Breast epithelium (tissue), 4 donors: ENCODE measurements around the gene DAPK1. TPM values are rescaled to one million over a fixed set of nuclear protein-coding genes. Genes with fewer than 3 reads are reported as not detected.
A peak's percentile ranks its signal among the peaks of the same experiment; 100 is the strongest.

ENCODE experiments used
- DNase-seq, 2 donors: peaks; one replicate each; pipeline ENCODE4 v3.0.0-alpha.2; 2019; ENCODE audit warnings: low spot score in 2 of 2
- H3K27ac ChIP-seq, 2 donors: fragments of 200-600 bp; sonication (generic) in 1 of 2; one replicate each; pipeline ENCODE4 v1.5.1; 2016 to 2019; ENCODE audit warnings: mild to moderate bottlenecking in 1 of 2
- H3K27me3 ChIP-seq, 2 donors: fragments of 200-600 bp; sonication (generic) in 1 of 2; one replicate each; pipeline versions ENCODE4 v1.5.1 to v1.6.0; 2017 to 2019; ENCODE audit warnings: control low read depth in 1 of 2, mild to moderate bottlenecking in 1 of 2
- H3K36me3 ChIP-seq: fragments of 200-600 bp; one replicate; pipeline ENCODE4 v1.5.1; 2019
- H3K4me1 ChIP-seq, 2 donors: fragments of 200-600 bp; sonication (generic); one replicate each; pipeline ENCODE4 v1.5.1; 2016 to 2019; ENCODE audit warnings: control low read depth in 1 of 2
- H3K4me3 ChIP-seq, 3 donors: fragments of 200-600 bp; sonication (generic); 1 replicate in 2 of 3; 2 replicates in 1 of 3; pipeline ENCODE4 v1.5.1; 2016 to 2019; ENCODE audit warnings: mild to moderate bottlenecking in 3 of 3, moderate library complexity in 2 of 3
- H3K9me3 ChIP-seq, 2 donors: fragments of 200-600 bp; sonication (generic) in 1 of 2; one replicate each; pipeline ENCODE4 v1.5.1; 2016 to 2019; ENCODE audit warnings: control low read depth in 1 of 2
- POLR2A ChIP-seq: fragments of 450-650 bp; IDR thresholded peaks from one replicate; pipeline ENCODE4 v1.6.1; 2016; ENCODE audit warnings: antibody characterized with exemption, mild to moderate bottlenecking, moderate library complexity
- POLR2AphosphoS5 ChIP-seq, 3 donors: sonication (generic); formaldehyde crosslinking; IDR thresholded peaks; one replicate each; pipeline ENCODE4 v1.6.1; 2017; ENCODE audit warnings: antibody characterized with exemption in 3 of 3
- intact Hi-C: fragments of 100-400 bp; cut with DNase I; formaldehyde crosslinking; loops from one replicate; pipeline ENCODE4 v1.15.1; 2023; ENCODE audit warnings: low total_unique reads
- total RNA-seq, 3 donors: library from RNA; depleted of rRNA; stranded (reverse); fragments of >200 nt; gene quantifications; one replicate each; pipeline ENCODE4 v1.1.0, GENCODE V29; 2016
- TF ChIP-seq, protein P1 (sequence below), 3 donors: fragments of 450-650 bp; IDR thresholded peaks; one replicate each; pipeline ENCODE4 v1.5.1; 2016 to 2017; ENCODE audit warnings: antibody characterized with exemption in 3 of 3, mild to moderate bottlenecking in 3 of 3, moderate library complexity in 3 of 3

Gene DAPK1
- total RNA-seq, 3 donors from 2014 or later = 14.7 to 42.6 (median 34.5) TPM

GRCh38 chr9:87725900-87726709 is 228.4 kb downstream of the DAPK1 start, which contains the start of gene CTSL:
TSS of gene CTSL (plus strand) at chr9:87726119. CDS start at chr9:87727604, 1,485 bp downstream.
- TF ChIP-seq POLR2AphosphoS5 (IDR thresholded peaks at IDR 0.05) = peak; percentile 41 to 80 (median 51)
- TF ChIP-seq, protein P1, sequence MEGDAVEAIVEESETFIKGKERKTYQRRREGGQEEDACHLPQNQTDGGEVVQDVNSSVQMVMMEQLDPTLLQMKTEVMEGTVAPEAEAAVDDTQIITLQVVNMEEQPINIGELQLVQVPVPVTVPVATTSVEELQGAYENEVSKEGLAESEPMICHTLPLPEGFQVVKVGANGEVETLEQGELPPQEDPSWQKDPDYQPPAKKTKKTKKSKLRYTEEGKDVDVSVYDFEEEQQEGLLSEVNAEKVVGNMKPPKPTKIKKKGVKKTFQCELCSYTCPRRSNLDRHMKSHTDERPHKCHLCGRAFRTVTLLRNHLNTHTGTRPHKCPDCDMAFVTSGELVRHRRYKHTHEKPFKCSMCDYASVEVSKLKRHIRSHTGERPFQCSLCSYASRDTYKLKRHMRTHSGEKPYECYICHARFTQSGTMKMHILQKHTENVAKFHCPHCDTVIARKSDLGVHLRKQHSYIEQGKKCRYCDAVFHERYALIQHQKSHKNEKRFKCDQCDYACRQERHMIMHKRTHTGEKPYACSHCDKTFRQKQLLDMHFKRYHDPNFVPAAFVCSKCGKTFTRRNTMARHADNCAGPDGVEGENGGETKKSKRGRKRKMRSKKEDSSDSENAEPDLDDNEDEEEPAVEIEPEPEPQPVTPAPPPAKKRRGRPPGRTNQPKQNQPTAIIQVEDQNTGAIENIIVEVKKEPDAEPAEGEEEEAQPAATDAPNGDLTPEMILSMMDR (IDR thresholded peaks at IDR 0.05) = no peak
- peak; percentile 59 for TF ChIP-seq POLR2A
- intact Hi-C loops = no loop called here
- Histone ChIP-seq H3K4me3 (peak within 1 kb of the TSS; percentile 69 to 85 (median 70)), H3K36me3 (no peaks in the 10 kb centered on the region), H3K27me3 (no peaks in the 10 kb centered on the region), H3K4me1 (no peaks in the 10 kb centered on the region), H3K9me3 (no peaks in the 10 kb centered on the region), H3K27ac (peak within 1 kb of the TSS; percentile 88 to 94)
- peak; percentile 82 to 83 for DNase-seq

- Histone ChIP-seq H3K36me3 (no peaks in the 10 kb centered on the region), H3K9me3 (no peaks in the 10 kb centered on the region), H3K4me3 (peak overlapping the region in 1 of 3 donors; percentile 21), H3K4me1 (no peaks in the 10 kb centered on the region), H3K27me3 (peaks cover 0 to 4% of the 10 kb centered on the region in 2 donors), H3K27ac (no peak overlapping the region)
- no peak for DNase-seq
- no peak for TF ChIP-seq POLR2AphosphoS5 (IDR thresholded peaks at IDR 0.05)
- TF ChIP-seq, protein P1 (IDR thresholded peaks at IDR 0.05) = no peak
- no peak for TF ChIP-seq POLR2A
- intact Hi-C loops = no loop called here
Measured at GRCh38 chr9:87729246-87729645, 231.6 kb downstream of the DAPK1 start.

GRCh38 chr9:87731321-87731720 is 233.7 kb downstream of the DAPK1 start:
- intact Hi-C loops = no loop called here
- no peak overlapping the region for H3K4me3 ChIP-seq
- no peaks in the 10 kb centered on the region for H3K36me3 ChIP-seq
- peaks cover 0 to 4% of the 10 kb centered on the region in 2 donors for H3K27me3 ChIP-seq
- no peak for DNase-seq
- no peak overlapping the region for H3K27ac ChIP-seq
- no peaks in the 10 kb centered on the region for H3K4me1 ChIP-seq
- TF ChIP-seq POLR2A (no peak), POLR2AphosphoS5 (IDR thresholded peaks at IDR 0.05) (no peak)
- TF ChIP-seq, protein P1 (IDR thresholded peaks at IDR 0.05) = no peak
- no peaks in the 10 kb centered on the region for H3K9me3 ChIP-seq

- intact Hi-C loops = no loop called here
- H3K9me3 ChIP-seq = no peaks in the 10 kb centered on the region
- no peaks in the 10 kb centered on the region for H3K36me3 ChIP-seq
- no peak for DNase-seq
- no peak overlapping the region for H3K27ac ChIP-seq
- H3K27me3 ChIP-seq = peaks cover 0 to 4% of the 10 kb centered on the region in 2 donors
- TF ChIP-seq, protein P1 (IDR thresholded peaks at IDR 0.05) = no peak
- no peak for TF ChIP-seq POLR2A
- no peak for TF ChIP-seq POLR2AphosphoS5 (IDR thresholded peaks at IDR 0.05)
- H3K4me3 ChIP-seq = no peak overlapping the region
- no peaks in the 10 kb centered on the region for H3K4me1 ChIP-seq
Measured at GRCh38 chr9:87732344-87732743, 234.7 kb downstream of the DAPK1 start.

DNA sequence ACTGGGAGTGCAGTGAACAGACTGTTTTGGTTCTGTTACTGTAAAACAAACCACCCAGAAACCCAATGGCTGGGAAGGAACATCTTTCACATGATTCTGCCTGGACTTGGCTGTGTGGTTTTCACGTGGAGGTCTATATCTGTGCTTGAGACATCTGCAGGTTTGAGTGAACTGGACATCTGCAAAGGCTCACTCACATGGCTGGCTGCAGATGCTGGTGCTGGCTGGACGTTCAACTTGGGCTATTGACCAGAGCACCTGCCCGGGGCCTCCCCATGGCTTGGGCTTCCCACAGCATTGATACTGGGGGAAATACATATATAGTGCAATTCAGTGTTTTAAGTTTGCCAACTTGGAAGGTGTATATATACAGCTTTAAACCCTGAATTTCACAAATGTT is 235.1 kb downstream of the DAPK1 start:
- no peak for DNase-seq
- intact Hi-C loops = no loop called here
- H3K4me3 ChIP-seq = no peak overlapping the region
- no peaks in the 10 kb centered on the region for H3K4me1 ChIP-seq
- H3K9me3 ChIP-seq = no peaks in the 10 kb centered on the region
- H3K27ac ChIP-seq = no peak overlapping the region
- H3K27me3 ChIP-seq = peaks cover 0 to 4% of the 10 kb centered on the region in 2 donors
- H3K36me3 ChIP-seq = no peaks in the 10 kb centered on the region
- TF ChIP-seq POLR2A = no peak
- TF ChIP-seq, protein P1 (IDR thresholded peaks at IDR 0.05) = no peak
- no peak for TF ChIP-seq POLR2AphosphoS5 (IDR thresholded peaks at IDR 0.05)
